ENCODE measurements around the gene LRRC4.

The LRRC4 gene

DNA sequence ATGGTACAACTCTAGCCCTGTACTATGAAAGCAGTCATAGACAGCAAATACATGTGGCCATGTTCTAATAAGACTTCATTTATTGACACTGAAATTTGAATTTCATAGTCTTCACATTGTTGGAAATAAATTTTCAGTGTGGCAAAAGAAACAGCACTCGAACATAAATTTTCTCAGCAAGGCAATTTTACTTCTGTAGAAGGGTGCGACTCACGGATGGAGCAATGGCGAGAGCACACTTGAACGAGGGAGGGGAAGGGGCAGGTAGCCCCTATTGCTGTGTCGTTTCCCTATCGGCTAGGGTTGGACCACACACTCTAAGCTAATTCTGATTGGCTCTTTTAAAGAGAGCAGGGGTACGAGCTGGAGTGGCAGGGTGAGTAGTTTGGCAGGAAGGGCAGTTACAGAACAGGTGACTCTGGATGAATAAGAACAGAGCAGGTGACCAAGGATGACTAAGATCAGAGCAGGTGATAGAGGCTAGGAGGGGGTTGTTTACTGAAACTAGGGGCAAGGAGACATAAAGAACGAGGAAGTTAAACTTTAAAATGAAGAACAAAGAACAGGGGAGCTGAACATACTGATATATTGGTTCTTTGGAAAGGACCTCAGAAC lies 52.0 kb downstream of the LRRC4 start:
- no peak for DNase-seq (ENCODE audit: low read depth in 2 of 2)

DNA sequence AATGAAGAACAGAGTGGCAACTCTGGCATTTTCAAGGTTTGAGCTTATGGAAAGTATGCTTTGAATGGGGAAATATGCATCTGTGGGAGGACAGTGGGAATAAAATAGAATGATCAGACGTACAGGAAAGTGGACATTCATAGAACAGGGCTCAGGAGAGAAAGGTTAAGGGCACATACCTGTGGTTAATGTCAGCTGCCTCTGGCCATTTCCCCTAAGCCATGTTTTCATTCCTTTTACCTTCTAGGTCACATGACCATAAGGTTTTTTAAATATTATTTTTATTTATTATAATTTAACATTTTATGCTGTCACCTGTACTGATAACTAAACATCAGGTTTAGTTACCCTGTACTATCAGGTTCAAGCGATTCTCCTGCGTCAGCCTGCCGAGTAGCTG lies 52.8 kb downstream of the LRRC4 start:
- no peak for DNase-seq (ENCODE audit: low read depth in 2 of 2)

Measured in stimulated activated CD8-positive, alpha-beta memory T cell treated with anti-CD3 and anti-CD28 coated beads, Interleukin-2, amount 100 ng/mL, for 1 hour (primary cell).